ENCODE measurements around the gene DNAJC13.

DNA sequence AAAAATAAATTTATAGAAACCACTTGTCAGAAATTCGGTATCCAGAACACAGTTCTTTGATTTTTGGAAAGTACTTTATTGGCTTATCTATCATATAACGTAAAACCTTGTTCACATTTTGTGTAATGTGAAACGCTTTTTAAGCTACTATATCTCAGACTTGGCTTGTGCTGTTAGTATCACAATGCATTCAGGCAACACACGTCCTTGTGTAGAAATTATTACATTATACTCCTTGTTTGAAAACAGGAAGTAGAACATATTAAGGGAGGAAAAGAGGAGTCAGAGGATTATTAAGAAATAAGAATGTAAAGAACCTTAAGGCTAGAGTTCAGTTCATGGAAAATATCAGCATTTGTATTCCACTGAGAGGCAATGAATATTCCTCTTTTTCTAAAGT is 1.6 kb downstream of the DNAJC13 start:
- TF ChIP-seq, protein P1, sequence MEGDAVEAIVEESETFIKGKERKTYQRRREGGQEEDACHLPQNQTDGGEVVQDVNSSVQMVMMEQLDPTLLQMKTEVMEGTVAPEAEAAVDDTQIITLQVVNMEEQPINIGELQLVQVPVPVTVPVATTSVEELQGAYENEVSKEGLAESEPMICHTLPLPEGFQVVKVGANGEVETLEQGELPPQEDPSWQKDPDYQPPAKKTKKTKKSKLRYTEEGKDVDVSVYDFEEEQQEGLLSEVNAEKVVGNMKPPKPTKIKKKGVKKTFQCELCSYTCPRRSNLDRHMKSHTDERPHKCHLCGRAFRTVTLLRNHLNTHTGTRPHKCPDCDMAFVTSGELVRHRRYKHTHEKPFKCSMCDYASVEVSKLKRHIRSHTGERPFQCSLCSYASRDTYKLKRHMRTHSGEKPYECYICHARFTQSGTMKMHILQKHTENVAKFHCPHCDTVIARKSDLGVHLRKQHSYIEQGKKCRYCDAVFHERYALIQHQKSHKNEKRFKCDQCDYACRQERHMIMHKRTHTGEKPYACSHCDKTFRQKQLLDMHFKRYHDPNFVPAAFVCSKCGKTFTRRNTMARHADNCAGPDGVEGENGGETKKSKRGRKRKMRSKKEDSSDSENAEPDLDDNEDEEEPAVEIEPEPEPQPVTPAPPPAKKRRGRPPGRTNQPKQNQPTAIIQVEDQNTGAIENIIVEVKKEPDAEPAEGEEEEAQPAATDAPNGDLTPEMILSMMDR (IDR thresholded peaks at IDR 0.05; ENCODE audit: extremely low read depth in 1 of 2, insufficient read depth in 1 of 2, low read depth in 1 of 2, low read length in 2 of 2), result no peak
- TF ChIP-seq JUN (IDR thresholded peaks at IDR 0.05; ENCODE audit: borderline replicate concordance, insufficient read depth, insufficient read length, low read depth), result no peak
- no peak for TF ChIP-seq POLR2AphosphoS5 (IDR thresholded peaks at IDR 0.05; ENCODE audit: insufficient read depth, low read depth, low read length)
- TF ChIP-seq POLR2A (IDR thresholded peaks at IDR 0.05; ENCODE audit: low read depth, low read length), result no peak
